Testis (tissue), 2 donors: Measurements from ENCODE around the gene PCDHGA11.

ENCODE experiments used
- CTCF ChIP-seq, 3 experiments: fragments of 450-650 bp in 2 of 3; fragments of 200-600 bp in 1 of 3; sonication (generic) in 1 of 3; IDR thresholded peaks; one replicate each; pipeline ENCODE4 v1.5.1; 2016 to 2019; ENCODE audit warnings: antibody characterized with exemption in 3 of 3, mild to moderate bottlenecking in 2 of 3, moderate library complexity in 1 of 3
- POLR2A ChIP-seq: fragments of 450-650 bp; IDR thresholded peaks from one replicate; pipeline ENCODE4 v1.6.1; 2017; ENCODE audit warnings: antibody characterized with exemption, mild to moderate bottlenecking, moderate library complexity

DNA sequence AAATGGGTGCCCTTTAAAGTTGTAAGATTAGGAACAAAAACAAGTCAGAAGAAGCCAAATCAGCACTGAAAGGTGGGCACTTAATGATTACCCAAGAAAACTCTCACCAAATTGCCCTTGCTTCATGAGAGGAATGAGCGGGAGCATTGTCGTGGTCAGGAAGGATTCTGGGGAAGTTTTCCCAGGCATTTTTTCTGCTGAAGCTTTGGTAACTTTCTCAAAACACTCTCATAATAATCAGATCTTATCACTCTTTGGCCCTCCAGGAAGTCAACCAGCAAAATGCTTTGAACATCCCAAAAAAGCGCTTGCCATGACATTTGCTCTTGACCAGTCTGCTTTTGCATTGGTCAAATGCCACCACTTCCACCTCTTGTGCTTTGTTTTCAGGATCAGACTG, 44.5 kb downstream of the PCDHGA11 start:
- TF ChIP-seq CTCF (IDR thresholded peaks at IDR 0.05): no peak
- no peak for TF ChIP-seq POLR2A
